ENCODE results near the gene NDRG2. TPM values are rescaled to one million over a fixed set of nuclear protein-coding genes. Genes with fewer than 3 reads are reported as not detected.

Gene NDRG2
- total RNA-seq = 54.0 and 70.0 TPM in 2 replicates

DNA sequence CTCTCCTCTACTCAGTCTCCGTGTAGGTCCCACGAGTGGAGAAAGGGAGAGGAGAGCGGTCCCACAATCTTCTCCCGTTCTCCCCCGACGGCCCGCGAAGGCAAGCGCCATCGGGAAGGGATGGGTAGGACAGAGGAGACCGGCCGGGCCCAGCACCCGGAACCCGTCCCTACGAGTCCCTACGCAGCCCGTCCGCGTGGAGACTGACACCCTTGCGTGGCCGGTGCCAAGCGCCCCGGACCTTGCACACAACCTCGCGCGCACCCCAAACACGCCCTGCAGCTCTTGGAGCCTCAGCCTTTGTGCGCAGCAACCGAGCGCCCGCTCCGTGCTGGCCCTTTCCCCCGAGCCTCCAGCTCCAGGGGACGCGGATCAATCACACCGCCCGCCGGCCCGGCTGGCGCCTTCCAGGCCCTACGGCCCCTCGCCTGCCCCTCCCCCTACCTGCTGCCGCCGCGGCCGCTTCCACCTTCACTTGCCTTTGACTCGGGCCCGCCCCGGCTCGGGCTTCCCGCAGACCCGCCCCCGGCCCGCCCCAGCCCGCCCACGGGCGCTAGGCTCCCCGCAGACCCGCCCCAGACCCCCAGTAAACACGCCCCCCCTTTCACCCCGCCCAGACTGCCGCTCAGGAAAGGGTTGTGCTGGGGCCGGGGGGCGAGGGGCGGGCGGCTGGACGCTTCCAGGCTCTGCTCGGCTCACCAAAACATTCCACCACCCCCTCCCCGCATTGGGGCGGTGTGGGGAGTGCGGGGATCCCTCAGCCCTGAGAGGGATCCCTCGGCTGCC, at the start of gene NDRG2:
TSS of gene NDRG2 (minus strand) at position 477 of the 786 bp plus-strand sequence. CDS start 1,746 bp downstream, outside the sequence.

DNA sequence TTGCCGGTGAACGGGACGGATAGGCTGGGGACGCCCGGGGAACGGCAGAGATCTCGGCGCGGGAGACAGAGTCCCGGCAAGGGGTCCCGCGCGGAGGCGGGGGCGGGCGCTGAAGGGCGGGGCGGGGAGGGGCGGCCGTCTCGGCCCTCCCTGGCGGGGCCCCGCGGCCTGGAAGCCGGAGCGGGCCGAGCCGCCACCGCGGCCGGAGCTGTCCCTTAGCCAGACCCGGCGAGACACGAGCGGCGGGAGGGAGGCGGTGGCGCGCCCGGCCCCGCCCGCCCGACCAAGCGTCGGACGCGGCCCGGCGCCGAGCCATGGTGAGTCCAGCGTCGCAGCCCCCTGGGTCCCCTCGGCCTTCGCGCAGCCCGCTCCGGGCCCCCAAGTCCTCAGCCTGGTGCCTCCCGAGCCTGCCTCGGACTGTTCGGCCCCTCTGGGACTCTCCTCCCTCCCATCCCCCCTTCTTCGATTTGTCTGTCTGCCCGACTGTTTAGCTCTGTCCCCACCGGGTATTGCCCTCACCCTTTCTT, 45.3 kb upstream of the NDRG2 start, which contains the start of gene ARHGEF40:
TSS of gene ARHGEF40 (plus strand) at position 222 of the 527 bp plus-strand sequence. CDS start at position 315, 93 bp downstream.

DNA sequence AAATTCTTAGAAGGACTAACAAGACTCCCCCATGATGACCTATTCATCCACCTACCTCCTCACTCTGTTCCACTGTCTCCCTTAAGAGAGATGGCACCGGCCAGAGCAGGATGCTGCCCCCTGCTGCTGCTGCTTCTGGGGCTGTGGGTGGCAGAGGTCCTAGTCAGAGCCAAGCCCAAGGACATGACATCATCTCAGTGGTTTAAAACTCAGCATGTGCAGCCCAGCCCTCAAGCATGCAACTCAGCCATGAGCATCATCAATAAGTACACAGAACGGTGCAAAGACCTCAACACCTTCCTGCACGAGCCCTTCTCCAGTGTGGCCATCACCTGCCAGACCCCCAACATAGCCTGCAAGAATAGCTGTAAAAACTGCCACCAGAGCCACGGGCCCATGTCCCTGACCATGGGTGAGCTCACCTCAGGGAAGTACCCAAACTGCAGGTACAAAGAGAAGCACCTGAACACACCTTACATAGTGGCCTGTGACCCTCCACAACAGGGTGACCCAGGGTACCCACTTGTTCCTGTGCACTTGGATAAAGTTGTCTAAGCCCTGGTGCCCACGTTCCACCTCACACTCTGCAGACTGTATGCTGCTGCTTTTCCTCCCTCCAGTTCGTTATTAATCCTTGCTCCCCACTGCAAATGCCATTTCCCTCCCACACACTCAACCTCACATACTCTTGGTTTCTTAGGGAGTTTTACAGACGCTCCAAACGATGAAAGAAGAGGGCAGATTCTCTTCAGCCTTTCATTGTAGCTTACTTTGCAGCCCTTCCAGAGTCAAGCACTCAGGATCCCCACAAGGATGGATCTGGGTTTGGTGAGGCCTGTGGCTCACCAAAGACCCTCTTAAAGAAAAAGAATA, 33.2 kb upstream of the NDRG2 start, which contains the start of gene RNASE8:
TSS of gene RNASE8 (plus strand) at position 20 of the 873 bp plus-strand sequence. CDS start at position 91, 71 bp downstream.

DNA sequence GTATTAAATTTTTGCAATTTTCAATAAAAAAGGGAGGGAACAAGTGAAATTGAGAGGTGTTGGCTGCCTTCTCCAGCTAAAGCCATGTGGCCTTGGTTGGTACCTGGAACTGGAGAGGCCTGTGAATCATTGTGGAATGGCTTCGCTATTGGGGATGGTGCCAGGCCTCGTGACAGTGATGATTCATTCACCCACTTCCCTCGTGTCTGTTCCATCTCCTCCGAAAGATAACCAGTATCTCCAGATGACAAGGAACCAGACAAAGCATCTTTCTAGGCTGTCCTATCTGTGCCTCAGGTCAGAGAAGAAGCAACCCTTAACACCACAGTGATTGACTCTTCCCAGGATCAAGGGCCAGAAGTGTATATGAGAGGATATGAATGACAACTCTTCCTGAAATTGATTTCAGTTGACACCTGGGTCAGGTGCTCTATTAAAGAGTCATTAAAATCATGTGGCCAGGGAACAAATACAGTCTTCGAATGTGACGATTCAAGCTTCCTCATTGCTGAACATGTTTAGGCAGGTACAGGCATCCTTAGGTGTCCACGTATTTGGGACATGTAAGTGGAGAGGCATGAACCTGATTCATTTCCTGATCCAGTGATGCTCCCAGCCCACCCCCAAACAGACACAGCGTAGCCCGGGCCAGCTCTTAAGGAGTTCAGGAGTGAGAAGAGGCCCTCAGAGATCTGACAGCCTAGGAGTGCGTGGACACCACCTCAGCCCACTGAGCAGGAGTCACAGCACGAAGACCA, 17.0 kb upstream of the NDRG2 start, which contains the start of gene RNASE7:
TSS of gene RNASE7 (plus strand) at position 687 of the 758 bp plus-strand sequence. CDS start 631 bp downstream, outside the sequence.

DNA sequence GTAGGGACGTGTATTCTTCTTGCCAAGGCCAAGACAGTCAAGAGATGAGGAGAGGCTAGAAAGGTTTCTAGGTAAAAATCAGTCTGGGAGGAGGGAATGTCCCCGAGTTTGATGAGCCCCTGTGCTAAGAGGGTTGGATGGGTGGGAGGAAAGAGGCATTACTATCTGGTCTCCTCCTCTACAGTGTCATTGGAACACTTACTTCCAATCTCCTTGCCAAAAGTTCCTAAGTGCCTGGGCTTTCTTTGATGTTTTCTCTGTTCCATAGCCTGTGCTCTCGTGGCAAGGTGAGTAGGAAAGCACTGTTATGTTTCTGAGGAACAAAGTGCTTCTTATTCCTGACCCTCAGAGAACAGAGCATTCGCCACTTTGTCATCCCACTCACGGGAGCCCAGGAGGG, 9.8 kb upstream of the NDRG2 start, which contains the start of gene RNASE13:
TSS of gene RNASE13 (minus strand) at position 101 of the 400 bp plus-strand sequence. CDS start 519 bp downstream, outside the sequence.

DNA sequence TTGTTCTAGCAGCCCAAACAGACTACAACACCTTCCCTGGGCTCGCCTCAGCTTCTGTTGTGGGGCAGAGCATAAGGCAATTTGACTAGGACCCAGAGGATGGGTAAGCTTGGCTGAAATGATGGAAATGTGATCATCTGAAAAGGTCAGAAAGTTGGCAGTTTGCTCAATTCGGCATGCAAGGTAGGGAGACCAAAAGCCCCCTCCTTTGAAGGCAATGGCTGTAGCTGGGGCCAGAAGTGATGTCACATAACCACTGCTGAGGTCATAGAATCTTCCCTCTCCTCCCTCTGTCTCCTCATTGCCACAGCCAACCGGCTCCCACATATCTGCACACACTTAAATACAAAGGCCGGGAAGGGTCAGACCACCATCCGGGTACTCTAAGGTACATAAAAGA, 5.1 kb upstream of the NDRG2 start, which contains the start of gene TPPP2:
TSS of gene TPPP2 (plus strand) at position 301 of the 400 bp plus-strand sequence. CDS start 365 bp downstream, outside the sequence.

DNA sequence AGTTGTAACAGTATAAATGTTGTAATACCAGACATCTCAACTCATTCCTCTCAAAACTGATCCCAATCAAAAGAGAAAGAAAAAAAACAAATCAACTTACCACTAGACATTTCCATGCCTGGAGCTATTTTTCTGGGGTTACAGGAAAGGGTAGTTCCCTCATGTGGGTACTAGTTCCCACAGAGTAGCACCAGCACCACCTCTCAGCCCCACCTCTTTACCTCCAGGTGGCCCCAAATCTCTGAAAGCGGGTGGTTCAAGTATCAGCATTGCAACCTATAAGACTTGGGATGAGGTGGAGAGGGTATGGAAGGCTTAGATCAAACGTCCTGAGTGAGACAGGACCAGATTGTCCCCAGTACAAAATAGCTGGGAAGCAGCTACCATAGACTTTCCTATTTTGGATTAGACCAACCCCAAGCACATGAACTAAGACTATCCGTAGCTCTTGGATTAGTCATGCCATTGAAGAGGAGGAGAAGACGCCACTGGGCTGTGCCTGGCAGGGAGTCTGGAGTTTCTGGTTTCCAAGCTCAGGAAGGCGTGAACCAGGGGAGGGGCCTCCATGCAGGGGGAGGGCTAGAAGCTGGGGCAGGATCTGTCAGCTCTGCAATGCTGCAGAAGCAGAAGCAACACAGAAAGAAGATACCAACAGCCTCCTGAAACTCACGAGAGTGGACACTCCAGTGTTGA, 26.0 kb downstream of the NDRG2 start, which contains the start of gene SLC39A2:
TSS of gene SLC39A2 (plus strand) at position 620 of the 693 bp plus-strand sequence. CDS start 154 bp downstream, outside the sequence.

DNA sequence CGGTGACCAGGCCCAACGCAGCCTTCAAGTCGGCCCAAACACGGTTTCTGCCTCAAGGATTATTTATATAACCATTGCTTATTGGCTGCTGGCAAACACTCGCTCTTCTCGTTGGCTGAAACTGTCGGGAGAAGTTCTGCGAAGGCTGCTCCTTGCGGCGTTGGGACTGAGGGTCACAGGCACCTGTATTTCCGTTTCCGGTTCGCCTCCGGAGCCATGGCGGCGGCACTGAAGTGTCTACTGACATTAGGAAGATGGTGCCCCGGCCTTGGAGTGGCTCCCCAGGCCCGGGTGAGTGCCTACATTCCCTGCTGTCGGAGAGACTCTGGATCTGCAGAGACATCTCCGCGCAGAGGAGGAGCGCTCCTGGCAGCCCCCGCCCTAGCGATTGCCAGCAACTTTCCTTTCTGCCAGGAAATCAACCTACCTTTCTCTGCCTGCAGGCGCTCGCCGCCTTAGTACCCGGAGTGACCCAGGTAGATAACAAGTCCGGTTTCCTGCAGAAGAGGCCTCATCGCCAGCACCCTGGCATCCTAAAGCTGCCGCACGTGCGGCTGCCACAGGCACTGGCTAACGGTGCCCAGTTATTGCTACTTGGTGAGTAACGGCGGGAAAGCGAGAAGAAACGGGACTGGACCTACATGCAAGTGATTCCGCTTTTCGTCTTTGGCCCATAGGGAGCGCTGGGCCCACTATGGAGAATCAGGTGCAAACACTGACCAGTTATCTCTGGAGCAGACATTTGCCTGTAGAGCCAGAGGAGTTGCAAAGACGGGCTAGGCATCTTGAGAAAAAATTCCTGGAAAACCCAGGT, 34.9 kb downstream of the NDRG2 start, which contains the start of gene METTL17:
TSS of gene METTL17 (plus strand) at position 194 of the 814 bp plus-strand sequence. CDS start at position 217, 23 bp downstream.

Other genes starting within 250 kb of the NDRG2 start
- gene RNASE6, start 243.8 kb downstream of the NDRG2 start, total RNA-seq = not detected in 2 replicates
- 1.7 and 3.6 TPM in 2 replicates for gene RNASE1, start 222.2 kb downstream of the NDRG2 start, total RNA-seq
- not detected in 2 replicates for gene RNASE3, start 133.7 kb downstream of the NDRG2 start, total RNA-seq
- not detected in 2 replicates for gene RNASE2, start 69.6 kb downstream of the NDRG2 start, total RNA-seq
- 45.9 and 46.5 TPM in 2 replicates for gene METTL17, start 35.1 kb downstream of the NDRG2 start, total RNA-seq
- gene SLC39A2, start 25.8 kb downstream of the NDRG2 start, total RNA-seq = 0.25 TPM in 1 of 2 replicates, not detected in the other
- gene TPPP2, start 5.2 kb upstream of the NDRG2 start, total RNA-seq = not detected in 2 replicates
- gene RNASE13, start 9.7 kb upstream of the NDRG2 start, total RNA-seq = not detected in 2 replicates
- gene RNASE7, start 17.3 kb upstream of the NDRG2 start, total RNA-seq = not detected in 2 replicates
- not detected in 2 replicates for gene RNASE8, start 32.8 kb upstream of the NDRG2 start, total RNA-seq
- gene ARHGEF40, start 45.2 kb upstream of the NDRG2 start, total RNA-seq = 53.6 and 64.6 TPM in 2 replicates
- 17.3 and 20.2 TPM in 2 replicates for gene ZNF219, start 73.6 kb upstream of the NDRG2 start, total RNA-seq
- not detected in 2 replicates for gene TMEM253, start 76.0 kb upstream of the NDRG2 start, total RNA-seq
- not detected in 2 replicates for gene OR5AU1, start 131.0 kb upstream of the NDRG2 start, total RNA-seq
- gene HNRNPC, start 244.4 kb upstream of the NDRG2 start, total RNA-seq = 466 and 553 TPM in 2 replicates

All from cardiac ventricle fibroblast (primary cell).